ENCODE measurements around the gene PROM2. TPM values are rescaled to one million over a fixed set of nuclear protein-coding genes. Genes with fewer than 3 reads are reported as not detected.

The PROM2 gene
- total and polyA plus RNA-seq, 2 donors (not counting 3 experiments of a cell fraction or from before 2014, with no cell fraction given), result 0.39 to 0.60 TPM

DNA sequence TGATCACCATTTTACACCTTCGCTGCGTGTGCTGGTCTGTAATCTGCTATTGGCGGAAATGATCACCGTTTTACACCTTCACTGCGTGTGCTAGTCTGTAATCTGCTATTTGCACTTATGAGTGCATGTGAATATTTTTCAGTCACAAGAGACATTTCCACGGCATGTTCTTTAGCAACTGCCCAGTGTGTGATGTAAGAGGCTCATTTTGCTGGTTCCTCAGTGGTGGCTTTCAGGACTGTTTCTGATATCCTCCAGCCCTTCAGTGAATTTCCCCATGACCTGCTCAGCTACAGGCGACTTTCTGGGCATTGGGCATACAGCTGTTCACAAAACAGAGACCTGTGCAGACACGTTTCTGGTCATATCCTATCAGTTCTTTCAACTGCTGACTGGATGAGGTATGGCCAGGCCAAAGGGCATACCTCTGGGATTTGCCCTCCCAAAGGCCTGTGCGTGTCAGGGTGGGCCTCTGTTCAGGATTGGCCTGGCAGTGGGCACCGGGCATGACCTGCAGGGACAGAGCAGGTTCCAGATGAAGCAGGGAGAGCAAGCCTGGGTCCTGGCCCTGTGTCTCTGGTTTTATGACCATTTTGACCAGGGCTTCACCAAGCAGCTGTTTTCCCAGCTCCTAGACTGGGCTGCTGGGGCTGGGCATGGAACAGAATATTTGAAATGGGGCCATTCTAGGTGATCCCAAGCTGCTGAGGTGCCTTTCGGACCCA lies 521 bp upstream of the PROM2 start:
- POLR2A ChIA-PET, result no interaction called here
- Histone ChIP-seq H3K27ac (ENCODE audit: insufficient read depth, low read depth, low read length) (no peak overlapping the region), H4K20me1 (replicated peaks; ENCODE audit: control insufficient read depth, extremely low read depth, insufficient read depth, low read length) (no peaks in the 10 kb centered on the region), H3K9me3 (replicated peaks; ENCODE audit: control insufficient read depth, insufficient read depth, low read length) (no peaks in the 10 kb centered on the region), H3K27me3 (ENCODE audit: control insufficient read depth in 2 of 2, insufficient read depth in 2 of 2, low read length in 2 of 2) (no peaks in the 10 kb centered on the region), H3K36me3 (ENCODE audit: control insufficient read depth in 2 of 2, extremely low read depth in 1 of 2, insufficient read depth in 2 of 2, low read length in 2 of 2) (no peaks in the 10 kb centered on the region), H3K9me1 (replicated peaks; ENCODE audit: control insufficient read depth, extremely low read depth, insufficient read depth, low read length) (no peaks in the 10 kb centered on the region), H3K4me2 (ENCODE audit: insufficient read depth, low read length) (no peak overlapping the region), H3K9ac (replicated peaks; ENCODE audit: extremely low read depth, insufficient read depth, low read length) (no peak overlapping the region), H3K4me3 (replicated peaks in 1 of 3; ENCODE audit: insufficient read depth in 1 of 3, low read depth in 1 of 3, low read length in 3 of 3) (no peak overlapping the region), H3K4me1 (ENCODE audit: control insufficient read depth, extremely low read depth, insufficient read depth, low read length) (no peaks in the 10 kb centered on the region), H3K79me2 (ENCODE audit: control insufficient read depth, insufficient read depth, low read length) (no peaks in the 10 kb centered on the region), H2AFZ (ENCODE audit: low read depth, low read length) (no peak overlapping the region)
- TF ChIP-seq FOS (IDR thresholded peaks at IDR 0.05; ENCODE audit: borderline replicate concordance, insufficient read depth, low read length) (no peak), EZH2 (IDR thresholded peaks at IDR 0.05; ENCODE audit: borderline replicate concordance, low read depth, low read length, severe bottlenecking) (no peak), GATA2 (IDR thresholded peaks at IDR 0.05; ENCODE audit: insufficient read depth, insufficient read length, low read depth, low read length) (no peak), MYC (IDR thresholded peaks at IDR 0.05; ENCODE audit: low read depth, low read length) (no peak), JUN (IDR thresholded peaks at IDR 0.05; ENCODE audit: borderline replicate concordance, insufficient read depth, insufficient read length, low read depth) (no peak), POLR2AphosphoS5 (IDR thresholded peaks at IDR 0.05; ENCODE audit: insufficient read depth, low read depth, low read length) (no peak), POLR2A (IDR thresholded peaks at IDR 0.05; ENCODE audit: low read depth, low read length) (no peak)
- TF ChIP-seq, protein P1, sequence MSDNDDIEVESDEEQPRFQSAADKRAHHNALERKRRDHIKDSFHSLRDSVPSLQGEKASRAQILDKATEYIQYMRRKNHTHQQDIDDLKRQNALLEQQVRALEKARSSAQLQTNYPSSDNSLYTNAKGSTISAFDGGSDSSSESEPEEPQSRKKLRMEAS (IDR thresholded peaks at IDR 0.05; ENCODE audit: insufficient read depth, insufficient read length), result no peak
- TF ChIP-seq, protein P2, sequence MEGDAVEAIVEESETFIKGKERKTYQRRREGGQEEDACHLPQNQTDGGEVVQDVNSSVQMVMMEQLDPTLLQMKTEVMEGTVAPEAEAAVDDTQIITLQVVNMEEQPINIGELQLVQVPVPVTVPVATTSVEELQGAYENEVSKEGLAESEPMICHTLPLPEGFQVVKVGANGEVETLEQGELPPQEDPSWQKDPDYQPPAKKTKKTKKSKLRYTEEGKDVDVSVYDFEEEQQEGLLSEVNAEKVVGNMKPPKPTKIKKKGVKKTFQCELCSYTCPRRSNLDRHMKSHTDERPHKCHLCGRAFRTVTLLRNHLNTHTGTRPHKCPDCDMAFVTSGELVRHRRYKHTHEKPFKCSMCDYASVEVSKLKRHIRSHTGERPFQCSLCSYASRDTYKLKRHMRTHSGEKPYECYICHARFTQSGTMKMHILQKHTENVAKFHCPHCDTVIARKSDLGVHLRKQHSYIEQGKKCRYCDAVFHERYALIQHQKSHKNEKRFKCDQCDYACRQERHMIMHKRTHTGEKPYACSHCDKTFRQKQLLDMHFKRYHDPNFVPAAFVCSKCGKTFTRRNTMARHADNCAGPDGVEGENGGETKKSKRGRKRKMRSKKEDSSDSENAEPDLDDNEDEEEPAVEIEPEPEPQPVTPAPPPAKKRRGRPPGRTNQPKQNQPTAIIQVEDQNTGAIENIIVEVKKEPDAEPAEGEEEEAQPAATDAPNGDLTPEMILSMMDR (IDR thresholded peaks at IDR 0.05; ENCODE audit: extremely low read depth in 1 of 2, insufficient read depth in 1 of 2, low read depth in 1 of 2, low read length in 2 of 2), result no peak
- FAIRE-seq, result no peak
- CTCF ChIA-PET, result no interaction called here
- no TSS peak for BruUV-seq (replicated peaks)
- intact Hi-C loops (cut with micrococcal nuclease), result no loop called here
- dilution Hi-C loops (cut with MboI; ENCODE audit: extremely low pct_ligation_motif_present, low sequenced_read_pairs), result no loop called here
- no peak for DNase-seq (ENCODE audit: low read depth, low spot score)
